Cardiac septum (tissue), 1 donor: ENCODE data around the gene RUBCN. TPM values are rescaled to one million over a fixed set of nuclear protein-coding genes. Genes with fewer than 3 reads are reported as not detected.

Source experiments
- DNase-seq: peaks from one replicate; pipeline ENCODE4 v3.0.0-alpha.2; 2020; ENCODE audit warnings: low spot score
- intact Hi-C: fragments of 100-400 bp; cut with DNase I; formaldehyde crosslinking; loops from one replicate; pipeline ENCODE4 v1.14.0; 2022
- long read RNA-seq: library from polyadenylated mRNA; unstranded; transcript quantifications from one replicate; pipeline ENCODE4 v2.0.0, GENCODE V29; 2021
- total RNA-seq: library from RNA; stranded (reverse); fragmentation: NEBNext Ultra II Directional; extraction: Animal tissue kit (Norgen Biotek cat#: 25700); gene quantifications from one replicate; pipeline ENCODE4 v1.2.1, GENCODE V29; 2021
- donor health status: DM: no; HTN: no; CAD: no.

Gene RUBCN
- total RNA-seq, result 41.0 TPM
- long read RNA-seq, transcript RUBCN-209 (2 exons, 416 nt), result major isoform, 5 of 33 reads
- long read RNA-seq, partial matches to known transcripts, result 3 of 33 reads
- long read RNA-seq, other reads (novel, unspliced or antisense), result 24 of 33 reads

GRCh38 chr3:197736491-197737318, at the start of gene RUBCN:
TSS of gene RUBCN (minus strand) at chr3:197736904. CDS start at chr3:197736719, 185 bp downstream.
- intact Hi-C loops, result loop anchor here (2.0 kb wide), 1 partner anchor 14 kb away; no protein-coding TSS in a partner anchor
- DNase-seq, result peak; percentile 97

GRCh38 chr3:197784019-197784585, 47.4 kb upstream of the RUBCN start:
- no peak for DNase-seq
- intact Hi-C loops, result no loop called here

- intact Hi-C loops, result no loop called here
- no peak for DNase-seq
Observed at GRCh38 chr3:197782230-197782629, 45.5 kb upstream of the RUBCN start.

GRCh38 chr3:197775317-197775716, 38.6 kb upstream of the RUBCN start:
- DNase-seq, result no peak
- intact Hi-C loops, result no loop called here

- DNase-seq, result no peak
- intact Hi-C loops, result no loop called here
Observed at GRCh38 chr3:197761784-197762183, 25.1 kb upstream of the RUBCN start.

- DNase-seq, result no peak
- intact Hi-C loops, result no loop called here
Observed at GRCh38 chr3:197758512-197758911, 21.8 kb upstream of the RUBCN start.

GRCh38 chr3:197756704-197757103, 20.0 kb upstream of the RUBCN start:
- DNase-seq, result no peak
- intact Hi-C loops, result no loop called here

GRCh38 chr3:197753263-197753662, 16.6 kb upstream of the RUBCN start:
- no peak for DNase-seq
- intact Hi-C loops, result loop anchor here (5.0 kb wide), 1 partner anchor 39 kb away; the partner anchor contains the start of gene LRCH3

- intact Hi-C loops, result loop anchor here (5.0 kb wide), 1 partner anchor 40 kb away; the partner anchor contains the start of gene LRCH3
- DNase-seq, result no peak
Observed at GRCh38 chr3:197752107-197752506, 15.4 kb upstream of the RUBCN start.

GRCh38 chr3:197750858-197751737, 14.4 kb upstream of the RUBCN start:
- DNase-seq, result peak; percentile 82
- intact Hi-C loops, result loop anchor here (2.0 to 5.0 kb wide), 2 partner anchors 14 to 41 kb away; partner anchors contain the start of genes LRCH3 and RUBCN

GRCh38 chr3:197750396-197750831, 13.7 kb upstream of the RUBCN start:
- intact Hi-C loops, result loop anchor here (2.0 to 5.0 kb wide), 2 partner anchors 14 to 42 kb away; partner anchors contain the start of genes LRCH3 and RUBCN

GRCh38 chr3:197749601-197750395, 13.1 kb upstream of the RUBCN start, which contains the start of gene FYTTD1:
TSS of gene FYTTD1 (plus strand) at chr3:197749883. CDS start at chr3:197749972, 89 bp downstream.
- DNase-seq, result peak; percentile 97
- intact Hi-C loops, result loop anchor here (2.0 to 5.0 kb wide), 3 partner anchors 13 to 43 kb away; partner anchors contain the start of genes LRCH3 and RUBCN

More at GRCh38 chr3:197750396-197750831, 13.7 kb upstream of the RUBCN start:
- DNase-seq, result peak; percentile 86

GRCh38 chr3:197749315-197749600, 12.6 kb upstream of the RUBCN start:
- no peak for DNase-seq
- intact Hi-C loops, result loop anchor here (2.0 kb wide), 1 partner anchor 36 kb away; no protein-coding TSS in a partner anchor

GRCh38 chr3:197748597-197749314, 12.1 kb upstream of the RUBCN start:
- no peak for DNase-seq
- intact Hi-C loops, result loop anchor here (2.0 kb wide), 1 partner anchor 36 kb away; no protein-coding TSS in a partner anchor

- intact Hi-C loops, result no loop called here
- no peak for DNase-seq
Observed at GRCh38 chr3:197746801-197747237, 10.1 kb upstream of the RUBCN start.

- intact Hi-C loops, result no loop called here
- no peak for DNase-seq
Observed at GRCh38 chr3:197746209-197746608, 9.5 kb upstream of the RUBCN start.

GRCh38 chr3:197742787-197743186, 6.1 kb upstream of the RUBCN start:
- no peak for DNase-seq
- intact Hi-C loops, result no loop called here
